NCI-H128 (cell line): ENCODE measurements around the gene UST.
A peak's percentile ranks its signal among the peaks of the same experiment; 100 is the strongest.

Experiments
- DNase-seq: peaks from one replicate; lab custom pipeline; 2025; ENCODE audit not compliant: unreplicated experiment; lab: John Stamatoyannopoulos, UW

Gene UST

DNA sequence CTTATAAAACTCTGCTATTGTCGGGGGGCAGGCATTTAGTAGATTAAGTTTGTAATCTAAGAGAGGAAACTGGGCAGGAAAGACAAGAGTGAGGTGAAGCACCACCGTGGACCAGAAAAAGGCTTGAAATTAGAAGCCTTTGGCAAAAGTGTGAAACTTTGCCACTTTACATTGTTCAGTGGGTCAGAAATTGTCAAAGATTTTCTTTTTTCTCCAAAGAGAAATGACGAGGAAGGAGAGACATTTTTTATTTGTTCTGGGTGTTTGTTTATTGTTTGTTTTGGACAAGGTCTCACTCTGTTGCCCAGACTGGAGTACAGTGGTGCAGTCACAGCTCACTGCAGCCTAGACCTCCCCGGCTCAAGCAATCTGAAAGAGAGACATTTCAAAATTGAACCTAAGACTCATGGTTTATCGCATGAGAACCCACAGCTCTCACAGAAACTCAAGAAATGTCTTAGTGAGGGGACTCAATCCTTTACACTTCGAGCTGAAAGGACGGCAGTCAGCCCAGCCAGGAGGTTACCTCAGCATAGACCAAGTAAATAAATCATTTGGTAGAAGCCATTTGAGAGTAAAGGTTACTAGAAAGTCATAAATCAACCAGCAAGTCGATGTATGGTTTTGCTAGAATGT, 307.8 kb downstream of the UST start:
- no peak for DNase-seq

DNA sequence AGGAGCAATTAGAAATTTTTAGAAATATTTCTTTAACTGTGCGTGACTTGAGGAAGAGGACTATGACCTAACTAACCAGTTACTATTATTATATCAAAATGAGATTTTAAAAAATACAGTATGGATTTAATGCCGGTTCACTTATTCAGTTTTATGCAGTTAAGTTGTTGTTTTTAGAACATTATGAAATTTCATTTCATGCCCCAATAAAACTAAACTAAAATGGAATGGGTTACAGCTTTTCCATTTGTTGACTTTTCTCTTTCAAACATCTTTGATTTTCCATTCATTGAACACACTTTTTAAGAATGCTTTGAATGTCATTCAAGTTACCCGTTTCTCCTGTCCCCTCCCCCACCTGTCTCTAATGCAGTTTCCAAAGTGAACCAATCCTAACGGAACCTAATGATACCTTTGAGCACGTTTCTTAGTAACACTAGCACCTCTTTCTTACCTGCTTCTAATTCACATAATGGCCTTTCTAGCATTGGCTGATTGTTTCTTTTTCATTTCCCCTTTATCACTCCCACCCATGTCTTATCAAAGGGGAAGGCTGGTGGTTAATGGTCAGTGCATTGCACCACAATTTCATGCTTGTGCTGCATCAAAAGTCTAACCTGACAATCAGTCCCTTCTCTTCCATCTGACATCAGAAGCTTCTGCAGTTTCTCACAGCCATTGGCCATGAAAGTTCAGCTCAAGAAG, 308.5 kb downstream of the UST start:
- DNase-seq: no peak

DNA sequence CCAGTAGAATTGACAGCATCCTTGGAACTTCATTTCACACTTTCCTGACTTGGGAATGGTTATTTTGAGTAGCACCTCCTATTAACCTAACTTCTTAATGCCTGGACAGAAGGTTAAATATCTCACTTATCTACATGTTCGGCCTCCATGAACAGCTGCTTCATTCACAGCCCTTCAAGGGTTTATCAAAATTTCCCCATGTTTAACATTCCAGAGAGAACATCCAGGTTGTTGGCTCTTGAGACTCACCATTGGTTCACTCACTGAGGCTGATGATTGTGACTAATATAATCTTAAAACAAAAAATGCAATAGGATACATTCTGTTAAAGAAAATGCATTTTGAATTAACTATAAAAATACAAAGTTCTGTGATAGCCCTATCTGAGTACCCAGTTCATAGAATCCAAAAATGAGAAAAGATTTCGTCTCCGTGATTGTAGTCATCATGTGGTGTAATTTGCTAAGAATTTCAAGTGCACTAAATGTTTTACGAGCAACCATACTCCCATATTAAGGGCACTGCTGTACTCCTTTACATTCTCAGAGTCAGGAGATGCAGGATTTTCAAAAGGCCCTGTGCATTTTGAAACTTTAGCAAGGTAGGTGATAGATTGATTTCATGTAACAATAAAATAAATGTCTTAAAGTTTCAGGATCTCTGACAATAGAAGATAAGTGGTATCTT, 310.1 kb downstream of the UST start:
- DNase-seq: no peak

DNA sequence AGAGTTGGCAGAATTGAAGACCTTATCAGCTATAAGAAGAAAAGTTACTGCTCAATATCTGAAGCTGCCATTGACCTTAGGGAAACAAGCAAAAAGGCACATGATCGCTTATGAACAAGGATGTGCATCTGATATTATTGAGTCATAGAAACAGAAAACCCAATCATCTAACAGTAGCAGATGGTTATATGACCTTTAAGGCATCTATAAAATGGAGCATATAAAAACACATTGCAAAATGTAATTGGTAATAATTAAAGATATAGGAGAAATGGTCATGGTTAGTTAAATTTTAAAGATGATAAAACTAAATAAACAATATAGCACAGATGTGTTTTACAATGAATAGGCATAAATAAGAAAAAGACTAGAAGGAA, 310.6 kb downstream of the UST start:
- DNase-seq: no peak

DNA sequence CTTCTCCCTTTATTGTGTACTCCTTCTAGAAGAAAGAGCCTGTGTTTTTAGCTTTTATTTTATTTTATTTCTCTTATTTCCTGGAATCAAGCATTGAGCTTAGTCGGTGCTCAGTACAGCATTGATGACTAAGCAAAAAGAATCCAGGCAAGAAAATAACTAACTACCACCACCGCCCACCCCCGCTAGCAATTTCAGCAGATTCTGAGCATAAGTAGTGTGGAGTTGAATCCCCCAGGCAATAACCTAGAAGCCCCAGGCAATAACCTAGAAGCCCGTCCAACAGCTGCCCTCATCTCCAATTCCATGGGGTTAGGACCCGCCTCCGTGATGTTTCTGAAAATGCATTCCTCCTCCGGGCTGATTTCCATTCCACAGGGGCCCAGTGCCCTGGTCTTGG, 312.7 kb downstream of the UST start:
- DNase-seq: no peak

DNA sequence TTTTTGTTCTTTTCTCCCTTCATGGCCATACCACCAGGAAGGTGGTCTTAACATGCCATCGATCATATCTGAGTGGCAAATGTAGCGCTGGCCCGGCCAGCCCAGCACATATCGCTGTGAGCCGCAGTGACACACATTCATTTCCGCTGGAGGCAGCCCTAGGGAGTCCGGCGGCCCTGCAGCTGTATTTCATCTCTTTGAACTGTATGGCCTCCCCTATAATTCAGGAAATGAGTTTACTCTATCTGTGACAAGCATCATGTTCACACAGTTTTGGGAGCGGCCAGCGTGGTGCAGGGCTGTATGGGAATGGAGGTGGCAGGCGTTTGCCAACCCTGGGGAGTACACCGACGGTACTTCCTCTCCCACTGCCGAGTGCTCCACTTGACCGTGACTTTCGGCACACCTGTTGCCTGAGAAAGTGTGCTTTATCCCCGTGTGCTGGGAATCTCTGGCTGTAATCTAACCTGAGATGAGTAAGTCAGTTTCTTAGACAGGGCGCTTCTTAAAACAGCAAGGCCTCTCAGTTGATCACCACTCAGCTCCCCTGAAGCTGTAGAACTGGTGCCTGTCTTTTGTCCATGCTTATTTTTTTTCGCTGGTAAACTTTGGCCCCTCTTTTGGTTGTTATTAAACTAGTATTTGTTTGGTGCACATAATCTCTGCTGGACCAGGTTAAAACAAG, 313.6 kb downstream of the UST start:
- DNase-seq: peak; percentile 27

DNA sequence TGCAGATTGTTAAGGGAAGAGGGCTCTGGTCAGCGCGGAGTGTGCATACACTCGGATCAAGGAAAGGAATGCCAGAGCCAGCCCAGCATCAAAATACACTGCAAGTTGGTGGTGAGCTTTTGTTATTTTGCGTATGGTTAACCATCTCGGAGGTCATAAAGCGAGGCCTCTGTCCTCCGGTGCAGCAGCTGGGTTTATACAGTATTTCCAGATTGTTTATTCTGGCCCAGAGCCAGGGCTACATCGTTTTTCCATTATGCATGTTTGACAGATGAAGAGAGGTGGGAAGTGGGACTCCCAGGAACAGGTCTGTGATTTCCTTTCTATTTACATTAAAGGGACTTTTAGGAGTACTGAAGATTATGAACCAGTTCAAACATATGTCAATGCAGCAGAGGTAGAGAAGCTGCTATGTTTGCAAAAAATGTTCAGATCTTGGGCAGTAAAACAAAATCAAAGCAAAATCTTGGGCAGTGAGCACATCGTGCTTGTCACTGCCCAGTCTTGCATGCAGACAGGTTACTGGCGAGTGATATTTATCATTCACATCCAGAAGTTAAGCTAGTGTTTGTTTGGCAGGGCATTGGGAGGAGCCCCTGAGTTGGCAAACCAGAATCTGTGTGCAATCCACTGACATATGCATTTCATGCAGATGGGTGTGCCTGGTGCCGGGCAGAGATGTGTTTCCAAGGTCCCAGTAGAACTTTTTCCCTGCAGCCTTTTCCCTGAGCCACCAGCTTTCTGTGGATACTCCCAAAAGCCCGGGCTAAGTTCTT, 314.3 kb downstream of the UST start:
- DNase-seq: peak; percentile 73

DNA sequence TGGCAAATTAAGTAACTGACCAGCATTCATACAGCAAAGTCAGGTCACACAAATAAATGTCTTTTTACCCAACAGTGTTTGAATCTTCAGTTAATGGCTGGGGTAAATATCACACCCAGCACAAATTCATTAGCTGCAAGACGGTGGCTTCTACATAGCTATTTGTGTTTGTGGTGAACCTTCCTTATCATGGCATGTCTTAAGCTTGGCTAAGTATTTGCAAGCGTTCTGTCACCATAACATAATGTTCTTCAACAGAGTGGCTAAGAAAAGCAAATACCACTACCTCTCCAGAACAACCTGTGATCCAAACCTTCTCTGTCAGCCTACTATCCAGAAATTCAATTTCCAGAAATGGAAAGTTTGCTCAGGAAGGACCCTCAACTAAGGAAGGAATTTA, 315.1 kb downstream of the UST start:
- DNase-seq: no peak

DNA sequence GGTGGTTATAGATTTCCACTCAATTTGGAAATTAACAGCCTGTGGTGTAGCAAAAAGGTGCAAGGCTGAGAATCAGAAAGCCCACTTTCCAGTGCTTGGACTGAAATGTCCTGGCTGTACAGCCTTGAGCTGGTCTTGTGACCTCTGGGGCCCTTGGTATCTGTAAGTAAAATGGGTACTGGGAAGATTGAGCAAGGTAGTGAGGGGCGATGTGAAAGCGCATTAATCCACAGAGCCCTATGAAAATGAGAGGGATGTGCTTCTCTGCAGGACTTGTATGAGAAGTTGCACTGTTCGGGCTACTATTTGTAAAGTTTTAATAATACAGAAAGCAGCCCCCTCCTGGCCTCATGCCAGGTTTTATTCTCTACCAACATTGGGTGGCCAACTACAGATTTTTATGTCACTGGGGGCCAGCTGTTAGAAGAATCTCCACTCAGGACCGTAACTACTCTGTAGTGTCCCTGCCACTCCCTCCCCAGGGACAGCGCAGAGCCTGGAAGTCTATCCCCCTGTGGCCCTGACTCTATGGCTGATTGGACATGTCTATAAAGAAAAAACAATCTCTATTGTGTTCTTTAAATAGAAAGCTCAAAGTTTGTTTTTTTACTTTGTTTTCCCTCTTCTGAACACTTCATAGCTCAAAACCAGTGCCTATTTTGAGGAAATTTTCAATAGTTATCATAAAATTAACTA, 316.0 kb downstream of the UST start:
- DNase-seq: no peak

DNA sequence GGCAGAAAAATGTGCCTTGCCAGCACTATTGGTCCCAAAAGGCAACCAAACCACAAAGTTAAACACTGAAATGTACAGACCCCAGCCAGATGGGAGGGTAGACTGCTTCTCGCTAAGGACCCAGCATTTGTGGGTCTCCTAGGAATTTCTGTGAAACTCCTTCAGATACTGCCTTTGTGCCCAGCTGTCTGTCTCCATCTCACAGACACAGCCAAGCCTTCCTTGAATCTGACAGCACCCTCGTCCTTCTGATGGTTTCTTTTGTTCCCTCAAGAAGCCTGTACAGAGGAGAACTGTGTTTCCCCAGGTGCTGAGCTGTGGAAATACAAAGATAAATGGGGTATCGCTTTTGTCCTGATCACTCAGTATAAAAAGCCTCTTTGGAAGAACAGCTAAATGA, 316.6 kb downstream of the UST start:
- no peak for DNase-seq

DNA sequence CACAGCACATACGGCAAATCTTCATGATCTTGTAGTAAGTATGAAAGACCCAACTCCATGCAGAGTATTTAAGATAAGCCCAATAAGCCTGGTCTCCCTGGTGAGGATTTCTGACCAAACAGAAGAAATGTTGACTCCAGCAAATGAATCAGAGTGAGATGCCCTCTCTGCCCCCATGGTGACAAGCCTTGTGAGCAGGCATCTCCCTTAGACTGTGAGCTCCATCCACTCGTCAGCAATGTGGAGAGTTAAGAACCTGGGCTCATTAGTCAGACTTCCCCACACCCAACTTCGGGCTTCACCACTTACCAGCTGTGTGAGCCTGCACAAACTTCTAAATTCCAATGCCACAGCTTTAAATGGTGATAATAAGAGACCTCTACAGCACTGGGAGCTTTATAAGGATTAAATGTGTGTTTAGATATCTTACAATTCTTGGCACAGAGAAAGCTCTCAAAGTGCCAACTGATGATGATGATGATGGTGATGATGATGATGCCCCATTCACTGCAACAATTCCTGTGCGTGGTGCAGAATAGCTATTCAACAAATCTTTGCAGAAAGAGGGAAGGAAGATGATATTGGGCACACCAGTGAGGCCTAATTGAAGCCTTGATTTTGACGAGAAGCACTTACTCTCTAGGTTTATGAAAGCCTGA, 317.3 kb downstream of the UST start:
- no peak for DNase-seq

DNA sequence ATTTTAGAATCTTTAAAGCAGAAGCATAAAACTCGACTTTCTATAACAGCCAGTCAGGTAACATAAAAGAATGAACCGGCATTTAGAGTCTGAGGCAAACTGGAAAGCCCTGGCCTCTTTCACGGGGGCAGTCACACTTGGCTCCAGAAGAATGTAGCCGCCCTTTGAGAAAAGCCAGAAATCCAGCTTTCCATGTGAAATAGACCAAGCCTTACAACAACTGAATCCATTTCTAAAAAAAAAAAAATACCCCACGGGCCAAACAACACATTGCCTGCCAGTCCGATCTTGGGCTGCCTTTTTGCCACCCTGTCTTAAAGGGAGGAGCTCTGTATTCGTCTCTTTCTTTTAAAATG, 317.8 kb downstream of the UST start:
- DNase-seq: no peak

DNA sequence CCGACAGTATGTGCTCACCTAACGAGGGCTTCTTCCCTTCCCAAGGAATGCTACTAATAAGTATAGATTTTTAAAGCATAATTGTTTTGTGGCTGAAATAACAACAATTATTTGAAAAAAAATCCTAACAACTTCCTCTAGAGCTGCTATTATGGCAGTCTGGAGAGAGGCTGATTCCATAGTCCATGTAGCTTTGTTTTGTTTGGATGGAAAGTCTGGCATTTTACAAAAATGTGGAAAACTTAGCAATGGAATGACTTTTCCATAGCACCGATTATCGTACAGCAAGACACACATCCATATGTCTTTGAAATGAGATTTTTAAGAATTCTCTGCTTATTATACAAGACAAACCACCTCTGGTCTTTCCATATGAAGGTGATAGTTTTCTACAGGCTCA, 318.3 kb downstream of the UST start:
- DNase-seq: no peak

DNA sequence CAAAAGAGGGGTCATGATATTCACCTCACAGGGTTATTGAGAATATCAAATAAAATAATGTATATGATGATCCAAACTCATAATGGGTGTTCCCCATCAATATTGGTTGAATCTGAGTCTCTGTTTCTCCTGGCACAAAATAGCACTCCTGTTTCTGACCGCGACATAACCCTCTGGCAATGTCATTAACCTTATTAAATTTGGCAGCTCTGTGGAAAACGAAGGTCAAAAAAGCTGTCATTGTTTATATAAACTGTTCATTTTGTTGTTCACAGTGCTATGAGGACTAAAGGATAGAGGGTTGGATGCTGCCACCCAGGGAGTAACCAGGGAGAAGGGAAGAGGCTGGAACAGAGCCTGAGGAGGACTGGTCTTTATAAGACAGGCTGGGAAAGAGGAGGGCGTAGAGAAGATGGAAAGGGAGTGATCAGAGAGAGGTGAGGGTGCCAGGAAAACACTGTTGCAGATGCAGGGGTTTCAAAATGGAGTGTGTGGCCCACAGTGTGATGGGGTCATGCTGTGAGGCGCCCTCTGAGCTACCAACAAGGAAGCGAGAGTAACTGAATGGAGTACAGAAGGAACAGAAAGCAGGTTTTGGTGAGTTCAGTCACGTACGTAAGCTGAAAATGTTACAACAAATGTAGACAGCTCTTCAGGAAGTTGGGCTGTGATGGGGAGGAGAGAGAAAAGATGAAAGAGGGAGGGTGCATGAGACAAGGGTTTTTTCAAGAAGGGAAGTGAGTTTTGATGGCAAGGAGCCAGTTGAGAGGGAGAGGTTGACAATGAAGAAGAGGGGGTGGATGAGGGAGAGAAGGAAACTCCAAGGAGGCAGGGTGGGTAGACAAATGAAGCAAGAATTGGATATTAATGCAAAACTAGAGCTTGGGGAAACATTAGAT, 319.1 kb downstream of the UST start:
- no peak for DNase-seq

DNA sequence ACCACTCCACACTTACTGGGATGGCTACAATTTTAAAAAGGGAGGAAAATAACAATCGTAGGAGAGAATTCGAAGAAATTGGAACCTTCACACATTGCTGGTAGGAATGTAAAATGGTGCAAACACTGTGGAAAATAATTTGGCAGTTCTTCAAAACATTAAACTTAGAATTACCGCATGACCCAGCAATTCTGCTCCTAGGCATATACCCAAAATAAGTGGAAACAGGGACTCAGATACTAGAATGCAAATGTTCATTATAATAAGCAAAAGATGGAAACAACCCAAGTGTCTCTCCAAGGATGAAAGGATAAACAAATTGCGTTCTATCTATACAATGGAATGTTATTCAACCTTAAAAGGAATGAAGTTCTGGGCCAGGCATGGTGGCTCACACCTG, 325.2 kb downstream of the UST start:
- no peak for DNase-seq

DNA sequence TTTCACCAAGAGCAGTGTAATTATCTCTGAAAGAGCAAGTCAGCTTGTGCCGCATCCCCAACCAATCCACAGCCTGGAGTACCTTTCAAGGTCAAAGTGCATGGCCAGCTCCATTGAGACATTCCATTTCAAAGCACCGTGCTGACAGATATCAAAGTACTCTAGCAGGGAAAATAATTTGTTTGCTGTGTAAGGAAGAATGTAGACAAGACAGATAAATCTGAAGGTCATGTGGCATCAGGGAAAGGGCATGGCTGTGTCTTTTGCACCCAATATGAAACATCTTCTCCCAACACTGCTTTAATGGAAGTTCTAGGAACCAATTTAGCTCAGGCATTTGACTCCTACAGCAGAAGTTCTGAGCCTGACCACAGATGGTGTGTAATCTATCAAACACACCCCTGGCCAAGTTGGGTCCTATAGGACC, 328.0 kb downstream of the UST start:
- no peak for DNase-seq

DNA sequence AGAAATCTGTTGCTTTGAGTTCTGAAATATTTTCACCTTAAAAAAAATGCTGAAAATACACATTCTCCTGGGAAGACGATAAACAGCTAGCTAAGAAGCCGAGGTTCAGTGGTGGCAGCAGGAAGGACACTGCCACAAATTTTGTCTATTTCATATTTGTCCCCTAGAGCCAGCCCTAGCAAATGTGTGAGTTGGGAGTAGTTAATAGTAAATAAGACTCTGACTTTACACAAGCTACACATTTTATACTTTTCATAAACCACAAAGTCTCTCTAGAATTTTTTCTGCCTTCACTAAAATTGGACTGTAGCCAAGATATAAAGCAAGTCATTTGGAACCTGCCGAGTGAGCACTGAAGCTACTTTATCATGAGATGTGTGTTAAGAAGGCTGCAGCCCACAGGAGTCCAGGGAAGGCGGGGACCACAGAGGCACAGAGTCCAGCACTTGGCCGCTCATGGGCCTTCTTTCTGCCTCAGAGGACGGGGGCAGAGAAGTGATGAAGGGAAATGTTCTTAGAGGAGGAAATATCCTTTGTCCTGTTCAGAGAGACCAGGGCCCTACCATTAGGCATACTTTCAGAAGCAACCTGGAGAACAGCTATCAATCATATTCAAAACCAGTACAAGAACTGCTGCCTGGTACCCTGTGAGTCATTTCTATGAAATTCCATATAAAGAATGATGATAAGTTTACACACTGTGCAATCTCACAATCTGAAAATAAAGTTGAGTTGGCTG, 329.0 kb downstream of the UST start:
- DNase-seq: no peak

DNA sequence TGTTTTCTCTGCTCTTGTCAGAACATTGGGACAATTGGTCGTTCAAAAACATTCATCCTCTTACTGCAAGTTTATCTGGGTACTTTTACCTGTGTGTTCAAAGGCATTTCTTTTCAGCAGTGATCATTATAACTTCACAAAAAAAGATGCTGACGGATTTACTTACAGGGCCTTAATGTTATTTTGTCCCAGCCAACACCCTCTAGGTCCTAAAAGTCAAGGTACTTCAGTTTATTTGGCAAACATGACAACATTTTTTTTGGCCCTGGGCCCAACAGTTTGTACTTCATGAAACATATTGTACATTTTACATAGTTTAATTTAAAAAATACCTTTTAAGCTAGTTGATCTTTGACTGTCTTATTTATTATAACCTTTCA, 329.5 kb downstream of the UST start:
- no peak for DNase-seq
